ENCODE data around the gene CCT7.
A peak's percentile ranks its signal among the peaks of the same experiment; 100 is the strongest.
"Not testable (repeated sequence)": the region's sequence is repeated elsewhere in the genome, so short reads cannot be mapped to it uniquely, and the experiment has no call there.

Gene CCT7

DNA sequence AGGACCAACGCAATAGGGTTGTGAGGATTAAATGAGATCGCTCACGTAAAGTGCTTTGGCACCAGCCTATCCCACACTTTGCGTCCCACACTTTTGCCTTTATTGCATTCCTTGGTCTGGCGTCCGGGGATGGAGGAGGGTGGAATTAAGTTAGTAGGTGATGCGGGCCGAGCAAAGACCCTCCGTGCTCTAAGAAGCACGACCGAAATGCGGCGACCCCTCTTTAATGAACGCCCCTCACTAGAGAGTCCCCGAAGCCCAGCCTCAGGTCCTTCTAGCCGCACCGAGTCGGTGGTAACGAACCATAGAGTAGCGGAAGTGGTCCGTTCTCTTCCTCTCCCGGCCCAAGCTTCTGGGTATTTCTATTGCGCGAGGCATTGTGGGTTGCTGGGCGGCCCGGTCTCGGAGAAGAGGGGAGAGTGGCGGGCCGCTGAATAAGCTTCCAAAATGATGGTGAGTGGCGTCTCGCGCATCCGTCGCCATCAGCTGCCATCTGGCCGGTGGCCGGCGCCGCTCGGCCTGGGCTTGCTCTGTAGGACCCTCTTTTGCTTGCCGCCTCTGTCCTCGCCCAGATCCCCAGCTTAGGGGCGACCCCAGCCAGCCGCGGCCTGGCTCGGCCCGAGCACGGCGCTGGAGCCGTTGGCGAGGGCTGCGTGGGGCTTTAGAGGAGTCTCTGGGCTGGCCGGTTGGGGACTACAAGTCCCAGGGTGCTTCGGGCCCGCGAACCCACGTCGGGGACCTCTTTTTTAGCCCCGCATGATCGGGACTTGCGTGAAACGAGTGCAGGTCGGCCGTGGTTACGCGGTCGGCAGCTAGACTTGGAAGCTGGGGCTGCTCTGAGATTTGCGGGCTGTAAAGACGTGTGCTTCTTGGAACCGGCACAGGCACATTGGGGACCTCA lies at the start of gene CCT7:
TSS of gene CCT7 (plus strand) at position 377 of the 901 bp plus-strand sequence. CDS start at position 448, 71 bp downstream.
- DNase-seq = peak; percentile 94

DNA sequence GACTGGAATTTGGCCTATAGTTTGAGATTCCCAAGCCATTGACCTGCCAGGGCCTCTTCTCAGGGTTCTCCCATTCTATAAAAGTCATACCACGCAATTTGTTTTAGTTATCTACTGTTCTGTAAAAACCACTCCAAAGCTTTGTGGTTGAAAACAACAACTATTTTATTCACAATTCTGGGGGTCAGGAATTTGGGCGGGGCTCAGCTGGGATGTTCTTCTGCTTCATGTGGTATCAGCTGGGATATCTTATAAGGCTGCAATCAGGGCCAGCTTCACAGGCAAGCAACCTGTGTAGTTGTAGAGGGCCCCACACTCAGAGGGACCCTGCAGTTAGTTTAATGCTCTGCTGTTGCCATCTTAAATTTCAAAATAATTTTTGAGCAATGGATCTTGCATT lies 48.1 kb upstream of the CCT7 start:
- no peak for DNase-seq

DNA sequence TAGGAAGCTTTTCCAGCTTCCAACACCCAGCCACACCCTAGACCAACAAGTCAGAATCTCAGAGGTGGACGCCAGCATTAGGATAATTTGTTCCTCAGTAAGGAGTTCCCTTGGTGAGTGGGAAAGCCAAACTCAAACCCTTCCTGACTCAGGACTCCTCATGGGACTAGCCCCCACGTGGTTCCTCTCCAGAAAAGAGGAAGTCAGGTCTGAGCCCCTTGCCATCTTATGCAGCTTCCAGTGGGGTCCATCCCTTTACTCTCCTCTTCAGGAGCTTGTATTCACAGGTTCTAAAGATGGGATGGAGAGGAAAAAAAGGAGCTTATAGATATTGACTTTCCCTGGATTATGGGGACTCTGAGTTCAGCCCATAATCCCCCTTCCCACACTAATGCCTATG lies 46.6 kb upstream of the CCT7 start:
- no peak for DNase-seq

DNA sequence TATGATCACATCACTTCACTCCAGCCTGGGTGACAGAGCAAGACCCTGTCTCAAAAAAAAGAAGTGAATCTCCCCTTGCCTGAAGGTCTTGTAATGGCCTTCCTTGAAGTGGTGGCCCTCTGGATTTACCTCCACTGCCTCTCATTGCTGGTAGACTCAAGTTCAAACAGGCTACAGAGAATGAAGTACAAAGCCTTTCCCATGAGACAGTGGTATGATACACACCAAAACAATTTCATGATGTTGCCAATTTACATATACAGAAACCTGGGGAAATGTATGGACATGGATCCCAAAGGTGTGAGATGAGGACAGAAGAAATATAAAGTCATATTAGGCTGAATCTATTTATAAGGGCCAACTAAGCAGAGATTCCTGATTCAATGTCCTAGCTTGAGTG lies 36.5 kb upstream of the CCT7 start:
- DNase-seq = no peak

DNA sequence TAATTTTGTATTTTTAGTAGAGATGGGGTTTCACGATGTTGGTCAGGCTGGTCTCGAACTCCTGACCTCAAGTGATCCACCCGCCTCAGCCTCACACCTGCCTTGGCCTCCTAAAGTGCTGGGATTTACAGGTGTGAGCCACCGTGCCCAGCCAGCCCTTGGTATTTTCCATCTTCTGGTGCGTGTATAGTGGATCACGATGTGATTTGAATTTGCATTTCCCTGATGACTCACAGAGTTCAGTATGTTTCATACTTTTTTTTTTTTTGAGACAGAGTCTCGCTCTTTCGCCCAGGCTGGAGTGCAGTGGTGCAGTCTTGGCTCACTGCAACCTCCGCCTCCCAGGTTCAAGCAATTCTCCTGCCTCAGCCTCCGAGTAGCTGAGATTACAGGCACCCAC lies 33.8 kb upstream of the CCT7 start:
- not testable (repeated sequence) for DNase-seq

DNA sequence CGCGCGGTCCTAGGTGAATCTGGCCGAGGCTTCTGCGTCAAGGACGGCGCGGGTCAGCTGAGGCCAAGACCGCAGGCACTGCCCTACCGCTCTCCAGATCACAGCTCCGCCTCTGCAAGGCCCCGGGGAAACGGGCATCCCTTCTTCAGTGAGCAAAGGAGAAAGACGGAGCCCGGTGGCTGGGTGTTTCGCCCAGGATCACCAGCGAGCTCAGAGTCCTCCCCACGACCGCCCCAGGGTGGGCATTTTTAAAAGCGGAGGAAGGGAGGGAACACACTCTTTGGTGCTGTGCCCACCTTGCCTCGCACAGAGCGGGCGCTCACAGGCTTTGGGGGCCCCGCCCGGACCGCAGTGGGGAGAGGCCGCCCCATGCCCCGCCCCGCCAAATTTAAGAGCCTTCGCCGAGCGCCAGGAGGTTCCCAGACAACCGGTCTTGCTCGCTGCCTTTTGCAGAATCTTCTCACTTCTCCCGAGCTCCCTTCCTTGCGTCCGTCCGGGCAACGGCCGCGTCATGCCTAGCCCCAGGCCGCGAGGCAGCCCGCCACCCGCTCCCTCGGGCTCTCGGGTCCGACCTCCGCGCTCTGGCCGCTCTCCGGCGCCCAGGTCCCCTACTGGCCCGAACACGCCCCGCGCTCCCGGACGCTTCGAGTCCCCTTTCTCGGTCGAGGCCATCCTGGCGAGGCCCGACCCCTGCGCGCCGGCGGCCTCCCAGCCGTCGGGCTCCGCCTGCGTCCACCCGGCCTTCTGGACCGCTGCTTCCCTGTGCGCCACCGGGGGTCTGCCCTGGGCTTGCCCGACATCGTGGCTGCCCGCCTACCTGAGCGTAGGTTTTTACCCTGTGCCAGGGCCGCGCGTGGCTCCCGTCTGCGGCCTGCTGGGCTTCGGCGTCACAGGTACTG lies 31.7 kb upstream of the CCT7 start, which contains the start of gene NOTO:
TSS of gene NOTO (plus strand) at position 419 of the 899 bp plus-strand sequence. CDS start at position 512, 93 bp downstream.
- DNase-seq = no peak

DNA sequence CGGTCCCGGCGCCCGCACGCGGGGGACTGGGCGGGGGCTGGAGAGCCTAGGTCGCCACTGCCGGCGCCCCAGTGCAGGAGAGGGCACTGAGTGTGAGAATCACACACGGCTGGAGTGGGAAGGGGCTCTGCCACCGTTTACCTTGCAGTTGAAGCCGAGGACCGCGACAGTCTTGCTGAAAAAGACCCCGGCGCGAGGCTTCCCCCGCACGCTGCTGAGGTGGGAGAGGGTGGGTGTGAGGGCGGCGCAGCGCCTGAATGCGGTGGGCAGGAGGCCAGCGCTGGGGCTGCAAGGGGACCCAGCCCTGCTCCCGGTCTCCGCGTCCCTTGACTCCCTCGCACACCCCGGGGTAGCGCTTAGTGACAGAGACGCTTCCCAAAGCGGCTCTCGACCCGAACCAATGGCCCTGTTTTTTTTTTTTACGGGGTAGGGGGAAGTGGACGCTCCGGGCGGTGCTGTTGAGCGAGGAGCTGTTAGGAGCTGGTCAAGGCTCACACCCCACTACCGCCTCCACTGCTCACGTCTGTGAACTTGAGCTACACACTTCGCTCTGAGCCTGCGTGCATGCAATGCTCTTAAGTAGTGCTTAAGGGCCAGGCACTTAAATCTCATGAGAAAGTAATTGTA lies 30.9 kb upstream of the CCT7 start:
- DNase-seq = no peak

DNA sequence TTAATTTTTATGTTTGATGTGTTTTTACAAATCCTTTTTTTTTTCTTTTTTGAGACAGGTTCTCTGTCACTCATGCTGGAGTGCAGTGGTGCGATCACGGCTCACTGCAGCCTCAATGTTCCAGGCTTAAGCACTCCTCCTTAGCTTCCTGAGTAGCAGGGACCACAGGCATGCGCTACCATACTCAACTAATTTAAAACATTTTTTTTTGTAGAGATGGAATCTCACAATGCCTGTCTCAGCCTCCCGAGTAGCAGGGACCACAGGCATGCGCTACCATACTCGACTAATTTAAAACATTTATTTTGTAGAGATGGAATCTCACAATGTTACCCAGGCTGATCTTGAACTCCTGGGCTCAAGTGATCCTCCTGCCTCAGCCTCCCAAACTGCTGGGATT lies 28.5 kb upstream of the CCT7 start:
- no peak for DNase-seq

DNA sequence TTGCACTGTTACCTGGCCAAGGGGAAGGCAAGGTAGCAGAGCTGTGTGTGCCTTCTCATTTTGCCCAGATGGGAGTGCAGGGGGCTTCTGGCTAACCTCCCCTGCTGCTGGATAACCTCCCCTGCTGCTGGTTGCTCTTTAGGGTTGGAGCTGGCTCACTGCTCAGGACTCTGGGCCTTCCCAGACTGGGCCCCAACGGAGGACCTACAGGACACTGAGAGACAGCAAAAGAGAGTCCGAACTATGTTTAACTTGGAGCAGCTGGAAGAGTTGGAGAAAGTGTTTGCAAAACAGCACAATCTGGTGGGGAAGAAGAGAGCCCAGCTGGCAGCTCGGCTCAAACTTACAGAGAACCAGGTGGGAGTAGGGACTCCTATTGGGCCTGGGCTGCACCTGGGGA lies 25.9 kb upstream of the CCT7 start:
- no peak for DNase-seq

DNA sequence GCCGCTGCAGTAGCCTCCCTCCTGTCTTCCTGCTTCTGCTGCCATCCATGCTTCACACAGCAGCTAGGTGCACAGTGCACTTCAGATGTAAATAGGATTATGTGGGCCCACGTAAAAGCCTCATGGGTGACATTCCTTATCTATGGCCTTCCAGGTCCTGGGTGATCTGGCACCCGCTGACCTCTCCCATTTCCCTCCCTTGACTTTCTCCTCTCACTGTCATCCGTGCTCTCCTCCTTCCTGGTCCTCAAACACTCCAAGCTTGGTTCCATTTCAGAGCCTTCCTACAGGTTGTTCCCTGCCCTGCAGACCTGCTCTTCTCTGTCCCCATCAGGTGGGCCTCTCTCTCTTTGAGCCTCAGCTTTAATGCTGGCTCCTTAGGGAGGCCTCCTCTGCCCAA lies 24.1 kb upstream of the CCT7 start:
- DNase-seq = no peak

DNA sequence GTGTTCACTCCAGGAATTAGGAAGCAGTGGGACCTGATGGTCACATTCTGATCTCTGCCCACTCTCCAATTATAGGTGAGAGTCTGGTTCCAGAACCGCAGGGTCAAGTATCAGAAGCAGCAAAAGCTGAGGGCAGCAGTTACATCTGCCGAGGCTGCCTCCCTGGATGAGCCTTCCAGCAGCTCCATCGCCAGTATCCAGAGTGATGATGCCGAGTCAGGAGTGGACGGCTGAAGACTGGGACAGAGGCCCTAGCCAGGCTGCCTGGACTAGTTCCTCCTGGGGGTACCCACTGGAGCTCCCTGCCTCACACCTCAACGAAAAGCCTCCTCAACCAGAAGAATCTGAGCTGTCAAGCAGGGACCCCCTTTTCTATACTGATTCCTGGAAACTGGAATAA lies 23.4 kb upstream of the CCT7 start:
- DNase-seq = no peak

DNA sequence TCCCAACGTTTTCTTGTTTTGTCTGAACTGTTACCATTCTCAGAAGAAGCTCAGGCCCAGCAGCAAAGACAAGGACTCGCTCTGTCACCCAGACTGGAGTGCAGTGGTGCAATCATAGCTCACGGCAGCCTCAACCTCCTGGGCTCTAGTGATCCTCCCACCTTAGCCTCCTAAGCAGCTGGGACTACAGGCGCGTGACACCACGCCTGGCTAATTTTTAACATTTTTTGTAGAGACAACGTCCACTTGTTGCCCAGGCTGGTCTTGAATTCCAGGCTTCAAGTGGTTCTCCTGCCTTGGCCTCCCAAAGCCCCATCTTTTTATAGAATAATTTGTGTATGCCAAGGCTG lies 22.0 kb upstream of the CCT7 start:
- DNase-seq = no peak

DNA sequence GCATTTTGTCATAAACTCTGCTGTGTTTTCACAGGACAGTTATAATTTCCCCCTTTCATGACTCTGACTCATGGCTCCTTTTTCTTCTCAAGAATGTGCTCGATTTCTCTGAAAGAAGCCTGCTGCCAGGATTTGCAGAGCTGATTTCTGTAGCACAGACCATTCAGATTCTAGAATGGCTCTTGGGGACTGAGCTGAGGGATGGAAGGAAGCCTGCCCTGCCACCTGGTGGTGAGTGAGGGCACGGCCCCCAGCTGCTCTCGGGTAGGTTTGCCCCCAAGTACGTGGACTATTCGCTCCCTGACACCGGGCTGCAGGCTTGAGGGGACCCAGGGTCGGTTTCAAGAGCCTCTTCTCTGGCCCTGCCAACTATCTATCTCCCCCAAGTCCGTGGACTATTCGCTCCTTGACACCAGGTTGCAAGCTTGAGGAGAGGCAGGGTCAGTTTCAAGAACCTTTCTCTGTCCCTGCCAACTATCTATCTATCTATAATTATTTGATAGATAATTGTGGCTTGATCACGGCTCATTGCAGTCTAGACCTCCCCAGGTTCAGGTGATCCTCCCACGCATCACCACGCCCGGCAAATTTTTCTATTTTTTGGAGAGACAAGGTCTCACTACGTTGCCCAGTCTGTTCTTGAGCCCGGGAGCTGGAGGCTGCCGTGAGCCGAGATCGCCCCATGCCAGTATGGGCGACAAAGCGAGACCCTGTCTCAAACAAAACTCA lies 21.5 kb upstream of the CCT7 start:
- peak; percentile 73 for DNase-seq

DNA sequence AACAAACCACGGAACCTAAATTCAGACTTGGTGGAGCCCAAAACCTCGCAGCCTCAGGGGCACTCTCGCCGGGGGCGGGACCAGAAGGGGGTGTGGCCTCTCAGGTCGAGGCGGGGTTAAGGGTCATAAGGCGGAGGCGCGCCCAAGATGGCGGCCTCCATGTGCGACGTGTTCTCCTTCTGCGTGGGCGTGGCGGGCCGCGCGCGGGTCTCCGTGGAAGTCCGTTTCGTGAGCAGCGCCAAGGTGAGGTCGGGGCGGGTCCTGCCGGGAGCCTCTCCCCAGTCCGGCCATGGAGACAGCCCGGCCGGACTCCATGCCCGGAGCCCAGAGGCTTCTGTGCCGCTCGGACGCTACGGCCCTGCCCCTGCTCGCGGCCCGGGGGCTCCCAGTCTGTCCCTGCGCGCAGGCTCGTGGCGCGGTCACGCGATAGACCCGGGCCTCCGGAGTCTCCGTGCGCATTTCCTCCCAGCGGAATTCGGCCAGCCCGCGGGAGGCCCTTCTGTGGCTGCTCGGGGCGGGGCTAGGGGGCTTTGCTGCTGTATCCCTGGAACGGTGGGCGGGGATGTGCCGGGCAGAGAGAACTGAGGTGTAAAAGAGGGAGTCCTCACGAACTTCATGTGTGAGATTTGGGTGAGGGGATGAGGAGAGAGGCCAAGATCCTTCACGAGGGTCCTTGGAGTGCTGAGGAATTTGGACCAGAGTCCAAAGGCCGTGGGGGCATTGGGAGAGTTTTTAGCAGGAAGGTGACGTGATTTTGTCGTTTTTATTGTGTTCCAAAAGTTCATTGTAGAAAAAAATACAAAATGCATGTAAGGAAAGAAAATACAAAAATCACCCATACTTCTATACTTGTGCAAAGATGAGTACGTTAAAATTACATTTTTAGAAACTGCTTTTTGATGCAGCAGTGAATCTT lies 19.7 kb upstream of the CCT7 start, which contains the start of gene SMYD5:
TSS of gene SMYD5 (plus strand) at position 126 of the 916 bp plus-strand sequence. CDS start at position 148, 22 bp downstream.
- peak; percentile 91 for DNase-seq

DNA sequence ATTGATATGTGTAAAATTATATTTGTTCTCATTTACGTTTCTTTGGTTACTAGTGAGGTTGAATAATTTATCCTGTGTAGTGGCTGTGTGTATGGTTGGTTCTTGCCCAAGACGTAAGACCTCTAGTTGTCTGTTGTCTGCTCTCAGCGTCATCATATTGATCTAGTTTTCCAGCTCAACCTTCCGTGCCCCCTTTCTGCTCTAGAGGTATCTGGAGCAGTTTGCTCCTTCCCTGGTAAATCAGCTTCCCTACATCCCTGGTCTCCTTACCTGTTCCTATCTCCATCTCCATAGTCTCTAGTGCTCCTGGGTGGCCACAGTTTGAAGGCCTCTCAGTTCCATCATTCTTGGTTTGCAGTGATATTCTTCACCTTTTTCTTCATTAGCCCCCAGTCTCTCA lies 18.9 kb upstream of the CCT7 start:
- no peak for DNase-seq

DNA sequence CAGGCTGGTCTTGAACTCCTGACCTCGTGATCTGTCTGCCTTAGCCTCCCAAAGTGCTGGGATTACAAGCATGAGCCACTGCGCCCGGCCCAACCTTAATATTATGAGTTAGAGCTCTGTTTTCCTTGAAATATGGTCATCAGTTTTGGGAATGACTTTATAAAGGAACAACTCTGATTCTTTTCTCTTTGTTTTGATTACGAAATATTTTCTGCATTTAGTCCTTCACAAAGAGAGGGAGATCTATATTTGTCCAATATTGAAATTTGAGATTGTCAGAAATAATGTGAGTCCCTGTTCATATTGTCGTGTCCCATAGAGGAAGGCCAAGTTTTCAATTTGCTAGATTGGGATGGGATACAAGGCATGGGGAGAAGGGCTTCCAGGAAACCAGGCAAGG lies 16.9 kb upstream of the CCT7 start:
- DNase-seq = no peak

DNA sequence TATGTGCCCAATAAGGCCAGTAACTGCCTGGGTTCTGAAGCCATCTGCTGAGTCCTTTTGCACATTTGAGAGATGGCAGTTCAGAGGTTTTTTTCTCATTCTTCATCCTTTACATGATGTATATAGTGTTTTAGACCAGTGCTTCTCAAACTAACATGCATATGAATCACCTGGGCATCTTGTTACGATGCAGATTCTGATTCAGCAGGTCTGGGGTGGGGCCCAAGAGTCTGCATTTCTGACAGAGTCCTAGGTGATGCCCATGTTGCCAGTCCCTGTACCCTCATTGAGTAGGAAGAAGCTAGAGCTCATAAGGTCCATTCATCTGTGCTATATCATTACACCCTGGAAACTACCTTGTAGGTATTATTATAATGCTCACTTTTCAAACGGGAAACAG lies 16.3 kb upstream of the CCT7 start:
- no peak for DNase-seq

DNA sequence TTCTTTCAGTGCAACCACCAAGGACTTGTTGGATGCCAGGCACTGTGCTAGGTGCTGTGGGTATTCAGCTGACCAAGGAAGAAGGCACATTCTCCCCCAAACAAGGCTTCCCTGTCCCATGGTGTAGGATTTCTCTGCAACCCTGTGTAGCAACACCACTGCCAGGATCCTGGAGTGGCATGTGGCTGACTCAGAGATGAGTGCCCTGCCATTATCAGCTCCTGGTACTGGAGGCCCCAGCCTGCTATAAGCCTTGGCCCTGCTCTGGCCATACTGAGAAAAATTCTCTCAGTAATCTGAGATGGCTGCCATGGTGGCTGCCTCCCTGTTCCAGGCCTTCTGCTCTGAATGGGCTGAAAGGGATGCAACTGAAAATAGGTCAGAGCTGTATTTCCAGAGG lies 15.8 kb upstream of the CCT7 start:
- no peak for DNase-seq

DNA sequence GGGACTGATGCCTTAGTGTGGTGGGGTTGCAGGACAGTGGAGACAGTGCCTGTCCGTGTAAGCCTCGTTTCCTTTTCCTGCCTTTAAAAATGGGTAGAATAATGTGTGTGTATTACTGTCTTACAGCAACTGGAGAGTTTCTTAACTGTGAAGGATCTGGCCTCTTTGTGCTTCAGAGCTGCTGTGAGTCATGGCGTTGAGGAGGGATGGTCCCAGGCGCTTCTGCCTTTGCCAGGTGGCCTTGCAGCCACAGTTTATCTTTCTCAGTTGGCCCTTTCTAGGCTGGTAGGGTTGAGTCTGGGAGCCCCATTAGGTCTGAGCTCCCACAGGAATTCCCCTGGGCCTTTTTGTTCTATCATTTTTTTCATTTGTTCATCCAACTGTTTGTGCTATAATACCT lies 10.3 kb upstream of the CCT7 start:
- DNase-seq = no peak

DNA sequence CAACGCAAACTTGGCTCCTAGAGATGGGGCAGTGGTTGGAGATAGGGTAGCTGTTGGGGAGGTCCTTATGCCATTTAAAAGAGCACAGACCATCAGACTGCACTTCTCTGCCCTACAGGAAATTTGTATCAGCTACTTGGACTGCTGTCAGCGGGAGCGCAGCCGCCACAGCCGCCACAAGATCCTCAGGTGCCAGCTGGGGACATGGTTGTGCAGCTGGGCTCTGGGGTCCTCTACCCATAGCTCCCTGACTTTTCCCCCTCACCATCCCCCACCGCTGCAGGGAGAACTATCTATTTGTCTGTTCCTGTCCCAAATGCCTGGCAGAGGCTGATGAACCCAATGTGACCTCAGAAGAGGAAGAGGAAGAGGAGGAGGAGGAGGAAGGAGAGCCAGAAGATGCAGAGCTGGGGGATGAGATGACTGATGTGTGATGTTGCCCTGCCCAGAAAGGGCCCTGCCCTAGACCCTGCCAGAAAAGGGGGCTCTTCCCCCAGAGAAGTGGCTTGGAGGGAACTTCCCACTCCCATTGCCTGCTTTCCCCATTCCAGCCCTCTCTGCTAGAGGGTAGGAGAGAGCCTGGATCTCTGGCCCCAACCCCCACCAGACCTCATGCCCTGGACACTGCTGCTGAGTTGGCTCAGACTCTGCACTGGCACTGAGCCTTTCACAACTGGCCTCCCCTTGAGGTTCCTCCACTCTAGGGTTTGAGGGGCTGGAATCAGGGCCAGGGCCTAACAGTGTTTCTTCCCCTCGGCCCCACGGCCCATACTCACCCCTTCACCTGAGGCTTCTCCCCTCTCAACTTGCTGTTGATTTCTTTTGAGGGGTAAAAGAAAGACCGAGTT lies 8.4 kb upstream of the CCT7 start:
- no peak for DNase-seq

Data from hematopoietic multipotent progenitor cell treated with erythropoietin and hydrocortisone succinate and interleukin-3 and kit ligand, for 8 days (in vitro differentiated cells).